ENCODE data around the gene LCORL. TPM values are rescaled to one million over a fixed set of nuclear protein-coding genes. Genes with fewer than 3 reads are reported as not detected.

Gene LCORL
- total and polyA plus RNA-seq, 2 experiments from 2014 or later: 21.0 to 28.7 TPM

- Mint-ChIP-seq H3K9me3 (no peaks in the 10 kb centered on the region; the same call in 2 of the 3 replicates), H3K36me3 (ENCODE audit: low read depth) (peaks cover 13% of the 10 kb centered on the region), H3K27me3 (ENCODE audit: insufficient read depth, low read depth, poor library complexity) (peaks cover 3% of the 10 kb centered on the region), H3K4me1 (no peaks in the 10 kb centered on the region), H3K27ac (no peak overlapping the region), H3K4me3 (no peak overlapping the region)
- no peak for TF ChIP-seq NANOG (IDR thresholded peaks at IDR 0.05; ENCODE audit: borderline replicate concordance)
- TF ChIP-seq, protein P1, sequence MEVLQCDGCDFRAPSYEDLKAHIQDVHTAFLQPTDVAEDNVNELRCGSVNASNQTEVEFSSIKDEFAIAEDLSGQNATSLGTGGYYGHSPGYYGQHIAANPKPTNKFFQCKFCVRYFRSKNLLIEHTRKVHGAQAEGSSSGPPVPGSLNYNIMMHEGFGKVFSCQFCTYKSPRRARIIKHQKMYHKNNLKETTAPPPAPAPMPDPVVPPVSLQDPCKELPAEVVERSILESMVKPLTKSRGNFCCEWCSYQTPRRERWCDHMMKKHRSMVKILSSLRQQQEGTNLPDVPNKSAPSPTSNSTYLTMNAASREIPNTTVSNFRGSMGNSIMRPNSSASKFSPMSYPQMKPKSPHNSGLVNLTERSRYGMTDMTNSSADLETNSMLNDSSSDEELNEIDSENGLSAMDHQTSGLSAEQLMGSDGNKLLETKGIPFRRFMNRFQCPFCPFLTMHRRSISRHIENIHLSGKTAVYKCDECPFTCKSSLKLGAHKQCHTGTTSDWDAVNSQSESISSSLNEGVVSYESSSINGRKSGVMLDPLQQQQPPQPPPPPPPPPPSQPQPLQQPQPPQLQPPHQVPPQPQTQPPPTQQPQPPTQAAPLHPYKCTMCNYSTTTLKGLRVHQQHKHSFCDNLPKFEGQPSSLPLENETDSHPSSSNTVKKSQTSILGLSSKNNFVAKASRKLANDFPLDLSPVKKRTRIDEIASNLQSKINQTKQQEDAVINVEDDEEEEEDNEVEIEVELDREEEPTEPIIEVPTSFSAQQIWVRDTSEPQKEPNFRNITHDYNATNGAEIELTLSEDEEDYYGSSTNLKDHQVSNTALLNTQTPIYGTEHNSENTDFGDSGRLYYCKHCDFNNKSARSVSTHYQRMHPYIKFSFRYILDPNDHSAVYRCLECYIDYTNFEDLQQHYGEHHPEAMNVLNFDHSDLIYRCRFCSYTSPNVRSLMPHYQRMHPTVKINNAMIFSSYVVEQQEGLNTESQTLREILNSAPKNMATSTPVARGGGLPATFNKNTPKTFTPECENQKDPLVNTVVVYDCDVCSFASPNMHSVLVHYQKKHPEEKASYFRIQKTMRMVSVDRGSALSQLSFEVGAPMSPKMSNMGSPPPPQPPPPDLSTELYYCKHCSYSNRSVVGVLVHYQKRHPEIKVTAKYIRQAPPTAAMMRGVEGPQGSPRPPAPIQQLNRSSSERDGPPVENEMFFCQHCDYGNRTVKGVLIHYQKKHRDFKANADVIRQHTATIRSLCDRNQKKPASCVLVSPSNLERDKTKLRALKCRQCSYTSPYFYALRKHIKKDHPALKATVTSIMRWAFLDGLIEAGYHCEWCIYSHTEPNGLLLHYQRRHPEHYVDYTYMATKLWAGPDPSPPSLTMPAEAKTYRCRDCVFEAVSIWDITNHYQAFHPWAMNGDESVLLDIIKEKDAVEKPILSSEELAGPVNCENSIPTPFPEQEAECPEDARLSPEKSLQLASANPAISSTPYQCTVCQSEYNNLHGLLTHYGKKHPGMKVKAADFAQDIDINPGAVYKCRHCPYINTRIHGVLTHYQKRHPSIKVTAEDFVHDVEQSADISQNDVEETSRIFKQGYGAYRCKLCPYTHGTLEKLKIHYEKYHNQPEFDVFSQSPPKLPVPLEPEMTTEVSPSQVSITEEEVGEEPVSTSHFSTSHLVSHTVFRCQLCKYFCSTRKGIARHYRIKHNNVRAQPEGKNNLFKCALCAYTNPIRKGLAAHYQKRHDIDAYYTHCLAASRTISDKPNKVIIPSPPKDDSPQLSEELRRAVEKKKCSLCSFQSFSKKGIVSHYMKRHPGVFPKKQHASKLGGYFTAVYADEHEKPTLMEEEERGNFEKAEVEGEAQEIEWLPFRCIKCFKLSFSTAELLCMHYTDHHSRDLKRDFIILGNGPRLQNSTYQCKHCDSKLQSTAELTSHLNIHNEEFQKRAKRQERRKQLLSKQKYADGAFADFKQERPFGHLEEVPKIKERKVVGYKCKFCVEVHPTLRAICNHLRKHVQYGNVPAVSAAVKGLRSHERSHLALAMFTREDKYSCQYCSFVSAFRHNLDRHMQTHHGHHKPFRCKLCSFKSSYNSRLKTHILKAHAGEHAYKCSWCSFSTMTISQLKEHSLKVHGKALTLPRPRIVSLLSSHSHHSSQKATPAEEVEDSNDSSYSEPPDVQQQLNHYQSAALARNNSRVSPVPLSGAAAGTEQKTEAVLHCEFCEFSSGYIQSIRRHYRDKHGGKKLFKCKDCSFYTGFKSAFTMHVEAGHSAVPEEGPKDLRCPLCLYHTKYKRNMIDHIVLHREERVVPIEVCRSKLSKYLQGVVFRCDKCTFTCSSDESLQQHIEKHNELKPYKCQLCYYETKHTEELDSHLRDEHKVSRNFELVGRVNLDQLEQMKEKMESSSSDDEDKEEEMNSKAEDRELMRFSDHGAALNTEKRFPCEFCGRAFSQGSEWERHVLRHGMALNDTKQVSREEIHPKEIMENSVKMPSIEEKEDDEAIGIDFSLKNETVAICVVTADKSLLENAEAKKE (CRISPR knock-in tag; IDR thresholded peaks at IDR 0.05): no peak
- no peak for TF ChIP-seq ZNF114 (CRISPR knock-in tag; IDR thresholded peaks at IDR 0.05)
- TF ChIP-seq, protein P2, sequence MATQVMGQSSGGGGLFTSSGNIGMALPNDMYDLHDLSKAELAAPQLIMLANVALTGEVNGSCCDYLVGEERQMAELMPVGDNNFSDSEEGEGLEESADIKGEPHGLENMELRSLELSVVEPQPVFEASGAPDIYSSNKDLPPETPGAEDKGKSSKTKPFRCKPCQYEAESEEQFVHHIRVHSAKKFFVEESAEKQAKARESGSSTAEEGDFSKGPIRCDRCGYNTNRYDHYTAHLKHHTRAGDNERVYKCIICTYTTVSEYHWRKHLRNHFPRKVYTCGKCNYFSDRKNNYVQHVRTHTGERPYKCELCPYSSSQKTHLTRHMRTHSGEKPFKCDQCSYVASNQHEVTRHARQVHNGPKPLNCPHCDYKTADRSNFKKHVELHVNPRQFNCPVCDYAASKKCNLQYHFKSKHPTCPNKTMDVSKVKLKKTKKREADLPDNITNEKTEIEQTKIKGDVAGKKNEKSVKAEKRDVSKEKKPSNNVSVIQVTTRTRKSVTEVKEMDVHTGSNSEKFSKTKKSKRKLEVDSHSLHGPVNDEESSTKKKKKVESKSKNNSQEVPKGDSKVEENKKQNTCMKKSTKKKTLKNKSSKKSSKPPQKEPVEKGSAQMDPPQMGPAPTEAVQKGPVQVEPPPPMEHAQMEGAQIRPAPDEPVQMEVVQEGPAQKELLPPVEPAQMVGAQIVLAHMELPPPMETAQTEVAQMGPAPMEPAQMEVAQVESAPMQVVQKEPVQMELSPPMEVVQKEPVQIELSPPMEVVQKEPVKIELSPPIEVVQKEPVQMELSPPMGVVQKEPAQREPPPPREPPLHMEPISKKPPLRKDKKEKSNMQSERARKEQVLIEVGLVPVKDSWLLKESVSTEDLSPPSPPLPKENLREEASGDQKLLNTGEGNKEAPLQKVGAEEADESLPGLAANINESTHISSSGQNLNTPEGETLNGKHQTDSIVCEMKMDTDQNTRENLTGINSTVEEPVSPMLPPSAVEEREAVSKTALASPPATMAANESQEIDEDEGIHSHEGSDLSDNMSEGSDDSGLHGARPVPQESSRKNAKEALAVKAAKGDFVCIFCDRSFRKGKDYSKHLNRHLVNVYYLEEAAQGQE (IDR thresholded peaks at IDR 0.05; ENCODE audit: unreplicated experiment): no peak
- TF ChIP-seq EZH2phosphoT487 (IDR thresholded peaks at IDR 0.05; ENCODE audit: unreplicated experiment): no peak
- TF ChIP-seq STAT1 (IDR thresholded peaks at IDR 0.05; ENCODE audit: unreplicated experiment): no peak
- TF ChIP-seq, protein P3, sequence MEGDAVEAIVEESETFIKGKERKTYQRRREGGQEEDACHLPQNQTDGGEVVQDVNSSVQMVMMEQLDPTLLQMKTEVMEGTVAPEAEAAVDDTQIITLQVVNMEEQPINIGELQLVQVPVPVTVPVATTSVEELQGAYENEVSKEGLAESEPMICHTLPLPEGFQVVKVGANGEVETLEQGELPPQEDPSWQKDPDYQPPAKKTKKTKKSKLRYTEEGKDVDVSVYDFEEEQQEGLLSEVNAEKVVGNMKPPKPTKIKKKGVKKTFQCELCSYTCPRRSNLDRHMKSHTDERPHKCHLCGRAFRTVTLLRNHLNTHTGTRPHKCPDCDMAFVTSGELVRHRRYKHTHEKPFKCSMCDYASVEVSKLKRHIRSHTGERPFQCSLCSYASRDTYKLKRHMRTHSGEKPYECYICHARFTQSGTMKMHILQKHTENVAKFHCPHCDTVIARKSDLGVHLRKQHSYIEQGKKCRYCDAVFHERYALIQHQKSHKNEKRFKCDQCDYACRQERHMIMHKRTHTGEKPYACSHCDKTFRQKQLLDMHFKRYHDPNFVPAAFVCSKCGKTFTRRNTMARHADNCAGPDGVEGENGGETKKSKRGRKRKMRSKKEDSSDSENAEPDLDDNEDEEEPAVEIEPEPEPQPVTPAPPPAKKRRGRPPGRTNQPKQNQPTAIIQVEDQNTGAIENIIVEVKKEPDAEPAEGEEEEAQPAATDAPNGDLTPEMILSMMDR (conservative IDR thresholded peaks at IDR 0.05; ENCODE audit: low read depth in 2 of 2): no peak
- no peak for TF ChIP-seq CREB1 (CRISPR knock-in tag; IDR thresholded peaks at IDR 0.05; ENCODE audit: low read depth)
- no peak for TF ChIP-seq ETS1 (IDR thresholded peaks at IDR 0.05)
- TF ChIP-seq EZH2 (IDR thresholded peaks at IDR 0.05; ENCODE audit: low read depth, unreplicated experiment): no peak
- Histone ChIP-seq H3K36me3 (ENCODE audit: insufficient read depth) (no peaks in the 10 kb centered on the region), H3K4me1 (ENCODE audit: insufficient read depth) (no peaks in the 10 kb centered on the region), H3K9me2 (ENCODE audit: insufficient read depth) (0 out of 2 replicates have a peak, but pooled peaks cover 13% of the 10 kb centered on the region), H2AFZ (no peak overlapping the region), H3K27me3 (ENCODE audit: insufficient read depth) (no peaks in the 10 kb centered on the region), H3K79me2 (replicated peaks; ENCODE audit: insufficient read depth) (no peaks in the 10 kb centered on the region), H3K27ac (ENCODE audit: low read depth) (no peak overlapping the region), H3K4me3 (no peak overlapping the region), H3K4me2 (no peak overlapping the region), H4K20me1 (replicated peaks; ENCODE audit: insufficient read depth) (no peaks in the 10 kb centered on the region), H3F3A (replicated peaks; ENCODE audit: low read depth) (no peaks in the 10 kb centered on the region)
- ATAC-seq: no peak
- DNase-seq (ENCODE audit: low spot score): no peak
Measured at GRCh38 chr4:17911608-17912007, 109.9 kb downstream of the LCORL start.
